IMR-90 (cell line): ENCODE results near the gene DLG5. TPM values are rescaled to one million over a fixed set of nuclear protein-coding genes. Genes with fewer than 3 reads are reported as not detected.

Source experiments
- ATAC-seq: fragments of 200-7000 bp; cut with Tn5 transposase; 2 replicates; pipeline ENCODE4 v1.9.1; 2020; ENCODE audit warnings: low read depth, mild to moderate bottlenecking, moderate library complexity
- BruUV-seq: library from RNA; stranded (reverse); fragments of 400-500 nt; replicated peaks from 2 replicates; lab custom pipeline; 2021; lab: Mats Ljungman, UMichigan
- CTCF ChIA-PET: fragments of 300-600 bp; formaldehyde crosslinking; extraction: SDS; loops from one replicate; lab custom pipeline; 2021; ENCODE audit warnings: antibody characterized with exemption; lab: Yijun Ruan, JAX
- POLR2A ChIA-PET: fragments of 300-600 bp; sonication (Branson Sonifier 250); formaldehyde crosslinking; loops from one replicate; lab custom pipeline; 2022; ENCODE audit warnings: antibody characterized with exemption; ENCODE audit not compliant: unreplicated experiment; lab: Charles Lee
- DNase-seq: peaks from one replicate; pipeline ENCODE4 v3.0.0; 2013
- H2AFZ ChIP-seq: replicated peaks from 2 replicates; pipeline ENCODE3; 2013; ENCODE audit warnings: low read length, mild to moderate bottlenecking; ENCODE audit not compliant: poor library complexity
- H2AK5ac ChIP-seq: 2 replicates; pipeline ENCODE4 v1.6.1; 2013; ENCODE audit warnings: low read depth, low read length, inconsistent platforms
- H2AK9ac ChIP-seq: replicated peaks from 2 replicates; pipeline ENCODE3; 2013; ENCODE audit warnings: mild to moderate bottlenecking, low read depth, low read length, moderate library complexity; ENCODE audit not compliant: poor library complexity
- H2BK120ac ChIP-seq: 2 replicates; pipeline ENCODE4 v1.6.1; 2013; ENCODE audit warnings: low read depth, low read length, inconsistent platforms
- H2BK15ac ChIP-seq: 3 replicates; pipeline ENCODE4 v1.6.1; 2013; ENCODE audit warnings: low read depth, low read length, inconsistent platforms
- H2BK20ac ChIP-seq: 2 replicates; pipeline ENCODE4 v1.6.1; 2013; ENCODE audit warnings: low read depth, mild to moderate bottlenecking, inconsistent platforms, low read length, moderate library complexity
- H2BK5ac ChIP-seq: 2 replicates; pipeline ENCODE4 v1.6.1; 2013; ENCODE audit warnings: mild to moderate bottlenecking, low read depth, low read length, inconsistent platforms; ENCODE audit not compliant: poor library complexity, severe bottlenecking
- H3K14ac ChIP-seq: replicated peaks from 2 replicates; pipeline ENCODE4 v1.6.1; 2013; ENCODE audit warnings: low read depth, low read length, inconsistent platforms
- H3K18ac ChIP-seq: 2 replicates; pipeline ENCODE4 v1.6.1; 2013; ENCODE audit warnings: low read depth, low read length, control low read depth
- H3K23ac ChIP-seq: 2 replicates; pipeline ENCODE4 v1.6.1; 2013; ENCODE audit warnings: low read depth, low read length, inconsistent platforms
- H3K27ac ChIP-seq: 2 replicates; pipeline ENCODE4 v1.5.1; 2013; ENCODE audit warnings: mild to moderate bottlenecking, control low read depth, low read length; ENCODE audit not compliant: insufficient read depth
- H3K27me3 ChIP-seq: 2 replicates; pipeline ENCODE4 v1.6.1; 2013; ENCODE audit warnings: low read length; ENCODE audit not compliant: control insufficient read depth, insufficient read depth
- H3K36me3 ChIP-seq: 2 replicates; pipeline ENCODE4 v1.6.1; 2013; ENCODE audit warnings: low read length, mixed read lengths; ENCODE audit not compliant: control insufficient read depth, insufficient read depth
- H3K4ac ChIP-seq: 2 replicates; pipeline ENCODE4 v1.6.1; 2013; ENCODE audit warnings: low read depth, low read length, inconsistent platforms
- H3K4me1 ChIP-seq: 2 replicates; pipeline ENCODE4 v1.6.1; 2013; ENCODE audit warnings: low read length, mixed read lengths; ENCODE audit not compliant: control insufficient read depth, insufficient read depth
- H3K4me2 ChIP-seq: 2 replicates; pipeline ENCODE4 v1.6.1; 2013; ENCODE audit warnings: low read depth, mild to moderate bottlenecking, control low read depth, low read length, moderate library complexity
- H3K4me3 ChIP-seq: 2 replicates; pipeline ENCODE4 v1.5.1; 2013; ENCODE audit warnings: low read depth, mild to moderate bottlenecking, control low read depth, low read length, moderate library complexity; ENCODE audit not compliant: insufficient read depth
- H3K56ac ChIP-seq: 2 replicates; pipeline ENCODE4 v1.6.1; 2013; ENCODE audit warnings: low read length, inconsistent platforms; ENCODE audit not compliant: insufficient read depth; ENCODE audit errors: extremely low read depth
- H3K79me1 ChIP-seq, 2 experiments: 2 replicates each; pipeline ENCODE4 v1.6.1; 2013; ENCODE audit warnings: low read length in 2 of 2, inconsistent platforms in 1 of 2, low read depth in 1 of 2
- H3K9ac ChIP-seq: 2 replicates; pipeline ENCODE4 v1.6.1; 2013; ENCODE audit warnings: low read depth, low read length, control low read depth
- H3K9me1 ChIP-seq: 2 replicates; pipeline ENCODE4 v1.6.1; 2013; ENCODE audit warnings: low read length, inconsistent platforms; ENCODE audit not compliant: insufficient read depth
- H3K9me3 ChIP-seq: 2 replicates; pipeline ENCODE4 v1.6.1; 2013; ENCODE audit warnings: low read length; ENCODE audit not compliant: control insufficient read depth, insufficient read depth
- H4K20me1 ChIP-seq: 2 replicates; pipeline ENCODE4 v1.6.1; 2013; ENCODE audit warnings: low read length, inconsistent platforms; ENCODE audit not compliant: insufficient read depth
- H4K5ac ChIP-seq: 2 replicates; pipeline ENCODE4 v1.6.1; 2013; ENCODE audit warnings: mild to moderate bottlenecking, low read depth, low read length, control low read depth
- H4K8ac ChIP-seq, 2 experiments: 2 replicates each; pipeline ENCODE4 v1.6.1; 2013; ENCODE audit warnings: low read depth in 2 of 2, low read length in 2 of 2, control low read depth in 1 of 2, inconsistent platforms in 1 of 2
- H4K91ac ChIP-seq: 2 replicates; pipeline ENCODE4 v1.6.1; 2013; ENCODE audit warnings: low read depth, low read length, inconsistent platforms; ENCODE audit not compliant: insufficient read depth
- CEBPB ChIP-seq: IDR thresholded peaks from 2 replicates; pipeline ENCODE4 v1.6.1; 2012; ENCODE audit warnings: low read depth, low read length, improper control_type of control experiment
- CHD1 ChIP-seq: IDR thresholded peaks from 2 replicates; pipeline ENCODE4 v1.6.1; 2012; ENCODE audit warnings: low read depth, low read length, improper control_type of control experiment
- CTCF ChIP-seq: conservative IDR thresholded peaks from 2 replicates; pipeline ENCODE4 v1.5.1; 2012; ENCODE audit warnings: mild to moderate bottlenecking, low read depth, low read length, improper control_type of control experiment
- MAFK ChIP-seq: IDR thresholded peaks from 2 replicates; pipeline ENCODE4 v1.6.1; 2012; ENCODE audit warnings: low read depth, low read length, improper control_type of control experiment
- MAZ ChIP-seq: IDR thresholded peaks from 2 replicates; pipeline ENCODE4 v1.6.1; 2012; ENCODE audit warnings: low read depth, mild to moderate bottlenecking, low read length, improper control_type of control experiment, moderate library complexity, borderline replicate concordance
- MXI1 ChIP-seq: IDR thresholded peaks from 2 replicates; pipeline ENCODE4 v1.6.1; 2012; ENCODE audit warnings: low read depth, mild to moderate bottlenecking, low read length, moderate library complexity, borderline replicate concordance
- NFE2L2 ChIP-seq: fragments of 150-350 bp; IDR thresholded peaks from 2 replicates; pipeline ENCODE4 v1.6.1; 2016; ENCODE audit warnings: low read depth, mild to moderate bottlenecking, low read length
- POLR2A ChIP-seq: IDR thresholded peaks from 2 replicates; pipeline ENCODE4 v1.6.1; 2012; ENCODE audit warnings: mild to moderate bottlenecking, low read depth, low read length
- RAD21 ChIP-seq: IDR thresholded peaks from 2 replicates; pipeline ENCODE4 v1.6.1; 2012; ENCODE audit warnings: low read length, improper control_type of control experiment
- RCOR1 ChIP-seq: IDR thresholded peaks from 2 replicates; pipeline ENCODE4 v1.6.1; 2012; ENCODE audit warnings: mild to moderate bottlenecking, low read length, improper control_type of control experiment; ENCODE audit not compliant: insufficient replicate concordance
- RFX5 ChIP-seq: IDR thresholded peaks from 2 replicates; pipeline ENCODE4 v1.8.0; 2012; ENCODE audit warnings: low read depth, mild to moderate bottlenecking, low read length, moderate library complexity
- SMC3 ChIP-seq: fragments of 150-350 bp; IDR thresholded peaks from 2 replicates; pipeline ENCODE4 v1.6.1; 2016; ENCODE audit warnings: low read depth, mild to moderate bottlenecking, antibody characterized with exemption, low read length, moderate library complexity
- WGBS, 2 experiments: methylation state at CpG; one replicate each; pipeline versions ENCODE4 v1.1.5 to v1.1.7; 2013; ENCODE audit warnings: missing lambda C conversion rate in 2 of 2; ENCODE audit not compliant: insufficient read length in 1 of 2; ENCODE audit errors: extremely low coverage in 2 of 2; 5-methylcytosine and 5-hydroxymethylcytosine counted together
- dilution Hi-C: fragments of 300-500 bp; cut with HindIII; formaldehyde crosslinking; loops from one replicate; pipeline ENCODE4 v1.14.3; 2018; ENCODE audit warnings: low sequenced_read_pairs; ENCODE audit not compliant: unreplicated experiment
- in situ Hi-C: fragments of 300-500 bp; cut with MboI; formaldehyde crosslinking; loops from 3 replicates; pipeline ENCODE4 v1.14.3; 2019; ENCODE audit warnings: low sequenced_read_pairs, inconsistent platforms, mixed read lengths
- intact Hi-C: fragments of 100-400 bp; cut with micrococcal nuclease; formaldehyde crosslinking; loops from 2 replicates; pipeline ENCODE4 v1.10.0; 2022
- polyA plus RNA-seq, 3 experiments: library from polyadenylated mRNA; depleted of rRNA; stranded (reverse); fragments of >200 nt; gene quantifications; 2 replicates each; pipeline ENCODE4 v1.2.3, GENCODE V29; 2012; ENCODE audit warnings: low replicate concordance in 1 of 3
- total RNA-seq: library from RNA; depleted of rRNA; stranded (reverse); fragments of >200 nt; gene quantifications from 2 replicates; pipeline ENCODE4 v1.2.3, GENCODE V29; 2012
- TF ChIP-seq, protein P1 (sequence below): fragments of 150-350 bp; IDR thresholded peaks from 2 replicates; pipeline ENCODE4 v1.6.1; 2017; ENCODE audit warnings: mild to moderate bottlenecking, antibody characterized with exemption, low read length, low read depth
- TF ChIP-seq, protein P2 (sequence below): fragments of 150-350 bp; IDR thresholded peaks from 2 replicates; pipeline ENCODE4 v1.6.1; 2016; ENCODE audit warnings: low read depth, mild to moderate bottlenecking, low read length, moderate library complexity, borderline replicate concordance

The DLG5 gene
- total and polyA plus RNA-seq, 2 of the 4 experiments (the other 2 are of a cell fraction), result 12.7 to 28.7 TPM

DNA sequence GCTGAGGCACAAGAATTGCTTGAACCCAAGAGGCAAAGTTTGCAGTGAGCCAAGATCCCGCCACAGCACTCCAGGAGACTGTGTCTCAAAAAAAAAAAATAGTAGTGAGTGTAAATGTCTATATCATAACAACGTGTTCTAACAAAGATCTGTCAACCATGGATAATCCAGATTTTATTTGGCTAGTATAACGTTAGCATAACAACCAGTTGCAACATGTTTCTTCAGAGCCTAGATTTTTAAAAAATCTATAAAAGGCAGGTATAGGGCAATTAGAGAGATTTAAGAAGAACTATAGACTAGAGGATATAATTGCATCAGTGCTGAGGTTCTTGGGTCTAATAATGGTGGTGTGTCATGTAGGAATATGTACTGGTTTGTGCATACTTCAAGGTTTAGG, 30.5 kb downstream of the DLG5 start:
- Histone ChIP-seq H3K4me2 (no peak overlapping the region), H2BK15ac (no peak overlapping the region), H3K9ac (no peak overlapping the region), H3K18ac (no peak overlapping the region), H3K4me3 (no peak overlapping the region), H3K9me1 (peaks cover 51% of the 10 kb centered on the region), H3K9me3 (no peaks in the 10 kb centered on the region), H2AK9ac (no peak overlapping the region), H4K5ac (no peak overlapping the region), H3K27me3 (no peaks in the 10 kb centered on the region), H2BK20ac (no peak overlapping the region), H2BK120ac (no peak overlapping the region), H3K4ac (no peak overlapping the region), H3K56ac (no peak overlapping the region), H3K27ac (no peak overlapping the region), H4K20me1 (peaks cover 82% of the 10 kb centered on the region), H3K4me1 (peaks cover 17% of the 10 kb centered on the region), H4K8ac (no peak overlapping the region), H2AK5ac (no peak overlapping the region), H3K79me1 (peaks cover 35 to 80% of the 10 kb centered on the region in 2 experiments), H4K91ac (no peak overlapping the region), H3K23ac (no peak overlapping the region), H2BK5ac (no peak overlapping the region), H3K14ac (no peak overlapping the region), H2AFZ (no peak overlapping the region), H3K36me3 (no peaks in the 10 kb centered on the region)
- no CpG with 5 or more reads among the region's 3 CpGs for WGBS, 2 experiments
- dilution Hi-C loops (no loop called here), intact Hi-C loops (no loop called here), in situ Hi-C loops (no loop called here)
- ChIA-PET CTCF (no interaction called here), POLR2A (no interaction called here)
- TF ChIP-seq MAZ (no peak), NFE2L2 (no peak), CEBPB (no peak), MXI1 (no peak), SMC3 (no peak), CTCF (no peak), RFX5 (no peak), POLR2A (no peak), MAFK (no peak), RCOR1 (no peak), RAD21 (no peak), CHD1 (no peak)
- TF ChIP-seq, protein P1, sequence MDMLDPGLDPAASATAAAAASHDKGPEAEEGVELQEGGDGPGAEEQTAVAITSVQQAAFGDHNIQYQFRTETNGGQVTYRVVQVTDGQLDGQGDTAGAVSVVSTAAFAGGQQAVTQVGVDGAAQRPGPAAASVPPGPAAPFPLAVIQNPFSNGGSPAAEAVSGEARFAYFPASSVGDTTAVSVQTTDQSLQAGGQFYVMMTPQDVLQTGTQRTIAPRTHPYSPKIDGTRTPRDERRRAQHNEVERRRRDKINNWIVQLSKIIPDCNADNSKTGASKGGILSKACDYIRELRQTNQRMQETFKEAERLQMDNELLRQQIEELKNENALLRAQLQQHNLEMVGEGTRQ, result no peak
- TF ChIP-seq, protein P2, sequence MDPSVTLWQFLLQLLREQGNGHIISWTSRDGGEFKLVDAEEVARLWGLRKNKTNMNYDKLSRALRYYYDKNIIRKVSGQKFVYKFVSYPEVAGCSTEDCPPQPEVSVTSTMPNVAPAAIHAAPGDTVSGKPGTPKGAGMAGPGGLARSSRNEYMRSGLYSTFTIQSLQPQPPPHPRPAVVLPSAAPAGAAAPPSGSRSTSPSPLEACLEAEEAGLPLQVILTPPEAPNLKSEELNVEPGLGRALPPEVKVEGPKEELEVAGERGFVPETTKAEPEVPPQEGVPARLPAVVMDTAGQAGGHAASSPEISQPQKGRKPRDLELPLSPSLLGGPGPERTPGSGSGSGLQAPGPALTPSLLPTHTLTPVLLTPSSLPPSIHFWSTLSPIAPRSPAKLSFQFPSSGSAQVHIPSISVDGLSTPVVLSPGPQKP, result no peak
- no peak for ATAC-seq
- no peak for DNase-seq
- BruUV-seq, result no TSS peak
